ENCODE measurements around the gene PWP2.
"Not testable (repeated sequence)": the region's sequence is repeated elsewhere in the genome, so short reads cannot be mapped to it uniquely, and the experiment has no call there.

PWP2 gene

GRCh38 chr21:44167527-44167926 lies 60.3 kb downstream of the PWP2 start:
- not testable (repeated sequence) for DNase-seq

DNA sequence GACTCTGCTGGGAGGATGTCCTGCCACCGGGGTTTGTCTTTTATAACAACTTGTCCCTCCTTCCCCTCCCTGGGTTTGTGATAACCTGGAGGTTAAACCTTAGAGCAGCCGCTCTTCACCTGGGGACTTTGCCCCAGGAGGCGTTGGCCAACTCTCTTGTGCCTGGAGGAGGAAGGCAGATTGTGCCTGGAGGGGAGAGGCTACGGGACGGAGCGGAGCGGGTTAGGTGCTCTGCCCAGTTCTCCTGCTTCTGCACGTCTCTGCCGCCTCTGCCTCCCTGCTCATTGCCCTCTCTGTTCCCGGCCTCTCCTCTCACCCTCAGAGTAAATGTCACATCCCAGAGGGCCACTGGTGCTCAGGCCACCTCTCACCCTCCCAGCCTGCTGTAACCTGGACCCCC lies 63.1 kb downstream of the PWP2 start:
- DNase-seq, result not testable (repeated sequence)

GRCh38 chr21:44170863-44171262 lies 63.7 kb downstream of the PWP2 start:
- not testable (repeated sequence) for DNase-seq

GRCh38 chr21:44171962-44172572 lies 64.9 kb downstream of the PWP2 start:
- not testable (repeated sequence) for DNase-seq

GRCh38 chr21:44172741-44173140 lies 65.5 kb downstream of the PWP2 start:
- not testable (repeated sequence) for DNase-seq

DNA sequence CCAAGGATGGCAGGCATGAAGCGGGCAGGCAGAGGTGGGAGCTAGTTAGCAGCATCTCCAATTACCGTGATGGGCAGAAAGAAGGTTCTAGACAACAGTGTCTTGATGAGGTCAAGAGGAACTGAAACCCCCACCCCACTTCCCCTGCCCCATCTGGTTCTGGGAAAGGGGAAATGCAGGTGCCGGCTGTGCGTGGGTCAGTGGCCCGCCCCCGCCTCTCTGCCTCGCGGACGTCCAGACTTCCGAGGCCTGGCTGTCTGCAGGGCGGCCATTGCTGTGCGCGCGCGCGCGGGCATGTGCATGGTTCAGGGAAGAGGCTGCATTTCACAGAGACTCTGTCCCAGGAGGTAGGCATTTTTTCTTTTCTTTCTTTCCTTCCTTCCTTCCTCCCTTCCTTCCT lies 68.0 kb downstream of the PWP2 start:
- not testable (repeated sequence) for DNase-seq

DNA sequence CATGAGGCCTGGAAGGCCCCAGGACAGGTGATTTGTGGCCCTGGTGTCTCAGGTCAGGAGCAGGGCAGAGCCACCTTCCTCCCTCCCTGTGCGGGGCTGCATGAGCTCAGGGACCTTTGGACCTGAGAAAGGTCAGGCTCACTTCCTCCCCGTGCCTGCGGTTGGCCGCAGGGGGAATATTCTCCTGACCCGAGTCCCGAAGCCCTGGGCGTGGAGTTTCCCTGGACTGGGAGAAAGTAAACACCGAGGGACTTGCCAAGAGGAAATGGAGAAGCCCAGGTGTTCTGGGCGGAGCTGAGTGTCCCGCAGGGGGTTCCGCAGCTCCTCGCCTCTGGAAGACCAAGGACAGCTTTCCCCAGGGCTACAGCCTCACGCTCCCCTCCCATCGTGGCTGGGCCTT lies 68.9 kb downstream of the PWP2 start:
- DNase-seq, result not testable (repeated sequence)

Measured in CD4-positive, alpha-beta T cell treated with Interleukin-17A for 4 hours (primary cell).